Measurements from ENCODE around the gene POLR3G. TPM values are rescaled to one million over a fixed set of nuclear protein-coding genes. Genes with fewer than 3 reads are reported as not detected.

POLR3G gene
- total and polyA plus RNA-seq, 4 donors, result 0.08 to 1.5 (median 0.64) TPM

DNA sequence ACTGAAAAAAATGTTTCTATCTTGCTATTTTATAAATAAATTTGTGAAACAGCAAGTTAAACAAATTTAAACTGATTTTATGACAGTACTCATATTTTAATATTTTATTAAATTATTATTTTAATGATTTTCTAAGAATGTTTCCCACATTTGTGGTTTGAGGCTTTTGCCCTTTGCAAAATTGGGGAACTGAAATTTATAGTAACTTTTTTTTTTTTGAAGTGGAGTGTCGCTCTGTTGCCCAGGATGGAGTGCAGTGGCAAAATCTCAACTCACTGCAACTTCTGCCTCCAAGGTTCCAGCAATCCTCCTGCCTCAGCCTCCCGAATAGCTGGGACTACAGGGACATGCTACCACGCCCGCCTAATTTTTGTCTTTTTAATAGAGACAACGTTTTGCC, 76.7 kb downstream of the POLR3G start:
- no peak overlapping the region for H3K4me3 ChIP-seq (ENCODE audit: low read length in 2 of 2)
- no peak overlapping the region for H3K27ac ChIP-seq (ENCODE audit: low read depth in 1 of 2, low read length in 2 of 2)
- no peaks in the 10 kb centered on the region for H3K4me1 ChIP-seq (ENCODE audit: control insufficient read depth in 1 of 2, insufficient read depth in 2 of 2, low read length in 2 of 2)
- no peak for ATAC-seq (ENCODE audit: low FRiP score)
- no peak for DNase-seq
- H3K27me3 ChIP-seq (ENCODE audit: control insufficient read depth in 1 of 2, insufficient read depth in 2 of 2, low read length in 1 of 2), result peaks cover 0 to 3% of the 10 kb centered on the region in 2 donors
- 89 to 93% methylated on average over 5 of the region's 5 CpGs for WGBS, 2 donors
- no peaks in the 10 kb centered on the region for H3K36me3 ChIP-seq (ENCODE audit: control insufficient read depth in 1 of 2, insufficient read depth in 2 of 2, low read length in 1 of 2)
- no peaks in the 10 kb centered on the region for H3K9me3 ChIP-seq (ENCODE audit: control insufficient read depth, low read length)
- intact Hi-C loops (cut with DNase I), result no loop called here

DNA sequence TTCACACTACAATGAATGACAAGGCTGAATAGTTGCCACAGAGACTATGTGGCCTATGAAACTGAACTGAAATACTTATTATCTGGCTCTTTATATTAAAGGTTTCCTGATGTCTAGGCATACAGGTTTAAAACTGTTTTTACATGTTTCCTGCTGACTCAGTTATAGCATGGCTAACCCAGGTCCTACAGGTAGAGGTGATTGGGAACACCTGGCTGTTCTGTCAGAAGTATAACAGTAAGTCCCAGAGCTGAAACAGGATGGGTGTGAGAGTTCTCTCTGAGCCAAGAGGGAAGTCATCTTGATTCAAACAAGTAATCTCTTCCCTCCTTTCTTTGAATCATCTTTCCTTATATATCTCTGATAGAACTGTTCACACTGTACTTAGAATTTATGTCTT, 79.0 kb downstream of the POLR3G start:
- H3K4me3 ChIP-seq (ENCODE audit: low read length in 2 of 2), result no peak overlapping the region
- intact Hi-C loops (cut with DNase I), result no loop called here
- DNase-seq (no peak), ATAC-seq (ENCODE audit: low FRiP score) (no peak)
- H3K9me3 ChIP-seq (ENCODE audit: control insufficient read depth, low read length), result no peaks in the 10 kb centered on the region
- no peaks in the 10 kb centered on the region for H3K36me3 ChIP-seq (ENCODE audit: control insufficient read depth in 1 of 2, insufficient read depth in 2 of 2, low read length in 1 of 2)
- H3K4me1 ChIP-seq (ENCODE audit: control insufficient read depth in 1 of 2, insufficient read depth in 2 of 2, low read length in 2 of 2), result peaks cover 0 to 2% of the 10 kb centered on the region in 2 donors
- no peak overlapping the region for H3K27ac ChIP-seq (ENCODE audit: low read depth in 1 of 2, low read length in 2 of 2)
- peaks cover 0 to 3% of the 10 kb centered on the region in 2 donors for H3K27me3 ChIP-seq (ENCODE audit: control insufficient read depth in 1 of 2, insufficient read depth in 2 of 2, low read length in 1 of 2)

DNA sequence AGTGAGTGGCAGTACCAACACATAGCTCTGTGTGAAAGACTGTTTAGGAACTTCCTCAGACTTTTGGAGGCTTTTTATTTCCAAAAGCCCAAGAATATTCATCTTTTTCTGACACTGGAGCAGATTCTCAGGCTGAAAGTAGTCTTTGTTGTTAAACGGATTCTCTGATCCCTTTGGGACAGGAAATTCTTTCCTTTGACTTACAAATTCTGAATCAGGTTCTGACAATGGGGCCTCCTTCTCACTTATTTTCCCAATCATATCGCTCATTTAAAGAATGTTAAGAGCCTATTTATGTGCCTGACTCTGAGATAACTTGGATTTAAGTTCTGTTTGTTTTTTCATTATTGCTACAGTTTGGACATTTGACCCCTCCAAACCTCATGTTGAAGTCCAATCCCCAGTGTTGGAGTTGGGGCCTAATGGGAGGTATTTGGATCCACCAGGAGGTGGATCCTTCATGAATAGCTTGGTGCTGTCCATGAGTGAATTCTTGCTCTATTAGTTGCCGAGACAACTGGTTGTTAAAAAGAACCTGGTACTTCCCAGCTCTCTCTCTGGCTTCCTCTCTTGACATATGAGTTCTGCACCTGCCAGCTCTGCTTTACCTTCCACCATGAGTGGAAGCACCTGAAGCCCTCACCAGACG, 79.8 kb downstream of the POLR3G start:
- no peak for DNase-seq
- intact Hi-C loops (cut with DNase I), result no loop called here
- Histone ChIP-seq H3K4me3 (ENCODE audit: low read length in 2 of 2) (no peak overlapping the region), H3K9me3 (ENCODE audit: control insufficient read depth, low read length) (no peaks in the 10 kb centered on the region), H3K36me3 (ENCODE audit: control insufficient read depth in 1 of 2, insufficient read depth in 2 of 2, low read length in 1 of 2) (no peaks in the 10 kb centered on the region), H3K4me1 (ENCODE audit: control insufficient read depth in 1 of 2, insufficient read depth in 2 of 2, low read length in 2 of 2) (peaks cover 0 to 2% of the 10 kb centered on the region in 2 donors), H3K27me3 (ENCODE audit: control insufficient read depth in 1 of 2, insufficient read depth in 2 of 2, low read length in 1 of 2) (peaks cover 0 to 3% of the 10 kb centered on the region in 2 donors), H3K27ac (ENCODE audit: low read depth in 1 of 2, low read length in 2 of 2) (no peak overlapping the region)
- ATAC-seq (ENCODE audit: low FRiP score), result no peak
- 69 to 74% methylated on average over 4 of the region's 4 CpGs for WGBS, 2 donors

DNA sequence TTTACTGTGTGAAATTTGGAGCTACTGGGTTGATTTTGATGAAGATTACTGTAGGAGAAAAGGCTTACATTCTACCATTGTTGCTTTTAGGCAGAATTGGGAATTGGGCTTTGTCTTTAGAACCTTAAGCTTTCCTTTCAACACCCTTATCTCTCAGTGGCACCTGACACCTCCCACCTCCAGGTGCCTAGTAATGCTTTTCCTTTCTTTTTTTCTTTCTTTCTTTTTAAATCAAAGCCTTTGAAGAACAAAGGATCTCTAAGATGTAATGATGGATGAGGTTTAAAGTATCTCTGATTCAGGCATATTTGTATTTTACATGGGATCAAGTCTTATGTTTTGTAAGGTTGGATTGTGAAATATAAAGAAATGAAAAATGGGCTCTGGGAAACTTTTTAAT, 81.0 kb downstream of the POLR3G start:
- H3K4me1 ChIP-seq (ENCODE audit: control insufficient read depth in 1 of 2, insufficient read depth in 2 of 2, low read length in 2 of 2), result peaks cover 0 to 2% of the 10 kb centered on the region in 2 donors
- peaks cover 0 to 3% of the 10 kb centered on the region in 2 donors for H3K27me3 ChIP-seq (ENCODE audit: control insufficient read depth in 1 of 2, insufficient read depth in 2 of 2, low read length in 1 of 2)
- H3K4me3 ChIP-seq (ENCODE audit: low read length in 2 of 2), result no peak overlapping the region
- no peaks in the 10 kb centered on the region for H3K36me3 ChIP-seq (ENCODE audit: control insufficient read depth in 1 of 2, insufficient read depth in 2 of 2, low read length in 1 of 2)
- H3K27ac ChIP-seq (ENCODE audit: low read depth in 1 of 2, low read length in 2 of 2), result no peak overlapping the region
- H3K9me3 ChIP-seq (ENCODE audit: control insufficient read depth, low read length), result no peaks in the 10 kb centered on the region
- DNase-seq (no peak), ATAC-seq (ENCODE audit: low FRiP score) (no peak)
- intact Hi-C loops (cut with DNase I), result no loop called here

DNA sequence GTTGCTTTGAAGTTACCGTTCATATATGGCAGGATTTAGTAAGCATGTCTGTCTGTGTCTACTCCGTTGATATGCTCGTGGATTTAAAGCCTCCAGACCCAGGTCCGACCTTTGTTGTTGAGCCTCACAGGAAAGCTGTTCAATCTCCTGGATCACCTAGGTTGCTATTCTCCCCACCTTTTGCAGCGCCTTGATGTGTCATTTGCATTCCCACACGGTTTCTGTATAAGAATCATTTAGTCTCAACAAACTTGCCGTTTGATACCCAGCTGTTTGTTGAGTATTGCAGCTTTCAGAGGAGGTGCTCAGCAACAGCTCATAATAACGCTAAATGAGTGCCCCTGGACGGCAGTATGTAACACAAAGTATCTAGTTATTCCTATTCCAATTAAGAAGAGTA, 82.7 kb downstream of the POLR3G start:
- Histone ChIP-seq H3K9me3 (ENCODE audit: control insufficient read depth, low read length) (no peaks in the 10 kb centered on the region), H3K4me3 (ENCODE audit: low read length in 2 of 2) (no peak overlapping the region), H3K27ac (ENCODE audit: low read depth in 1 of 2, low read length in 2 of 2) (no peak overlapping the region), H3K36me3 (ENCODE audit: control insufficient read depth in 1 of 2, insufficient read depth in 2 of 2, low read length in 1 of 2) (no peaks in the 10 kb centered on the region), H3K27me3 (ENCODE audit: control insufficient read depth in 1 of 2, insufficient read depth in 2 of 2, low read length in 1 of 2) (no peaks in the 10 kb centered on the region), H3K4me1 (ENCODE audit: control insufficient read depth in 1 of 2, insufficient read depth in 2 of 2, low read length in 2 of 2) (peaks cover 0 to 2% of the 10 kb centered on the region in 2 donors)
- intact Hi-C loops (cut with DNase I), result no loop called here
- WGBS, 2 donors, result 12 to 15% methylated on average over 9 of the region's 9 CpGs
- no peak for ATAC-seq (ENCODE audit: low FRiP score)
- DNase-seq, result no peak

DNA sequence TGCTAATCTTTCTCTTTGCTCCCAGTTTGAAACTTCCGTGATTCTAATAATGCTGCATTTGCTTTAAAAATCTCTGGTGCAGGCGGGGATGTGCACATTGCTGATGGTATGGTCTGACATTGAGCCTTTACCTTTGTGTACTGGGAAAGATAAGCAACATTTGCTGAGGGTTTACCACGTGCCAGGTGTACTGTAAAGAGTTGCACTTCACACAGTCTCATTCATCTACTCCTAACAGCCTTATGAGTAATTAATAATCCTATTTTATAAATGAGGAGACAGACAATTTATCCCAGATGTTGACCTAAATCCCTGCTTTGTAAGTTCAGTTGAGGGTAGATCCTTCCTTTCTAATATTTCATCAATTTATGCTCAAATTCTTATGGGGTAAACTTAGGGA, 83.2 kb downstream of the POLR3G start:
- Histone ChIP-seq H3K4me3 (ENCODE audit: low read length in 2 of 2) (peak overlapping the region in 1 of 2 donors; percentile 18), H3K9me3 (ENCODE audit: control insufficient read depth, low read length) (no peaks in the 10 kb centered on the region), H3K27ac (ENCODE audit: low read depth in 1 of 2, low read length in 2 of 2) (no peak overlapping the region), H3K36me3 (ENCODE audit: control insufficient read depth in 1 of 2, insufficient read depth in 2 of 2, low read length in 1 of 2) (no peaks in the 10 kb centered on the region), H3K27me3 (ENCODE audit: control insufficient read depth in 1 of 2, insufficient read depth in 2 of 2, low read length in 1 of 2) (no peaks in the 10 kb centered on the region), H3K4me1 (ENCODE audit: control insufficient read depth in 1 of 2, insufficient read depth in 2 of 2, low read length in 2 of 2) (peaks cover 0 to 2% of the 10 kb centered on the region in 2 donors)
- intact Hi-C loops (cut with DNase I), result no loop called here
- no peak for ATAC-seq (ENCODE audit: low FRiP score)
- 15 to 24% methylated on average over 3 of the region's 3 CpGs for WGBS, 2 donors
- no peak for DNase-seq

DNA sequence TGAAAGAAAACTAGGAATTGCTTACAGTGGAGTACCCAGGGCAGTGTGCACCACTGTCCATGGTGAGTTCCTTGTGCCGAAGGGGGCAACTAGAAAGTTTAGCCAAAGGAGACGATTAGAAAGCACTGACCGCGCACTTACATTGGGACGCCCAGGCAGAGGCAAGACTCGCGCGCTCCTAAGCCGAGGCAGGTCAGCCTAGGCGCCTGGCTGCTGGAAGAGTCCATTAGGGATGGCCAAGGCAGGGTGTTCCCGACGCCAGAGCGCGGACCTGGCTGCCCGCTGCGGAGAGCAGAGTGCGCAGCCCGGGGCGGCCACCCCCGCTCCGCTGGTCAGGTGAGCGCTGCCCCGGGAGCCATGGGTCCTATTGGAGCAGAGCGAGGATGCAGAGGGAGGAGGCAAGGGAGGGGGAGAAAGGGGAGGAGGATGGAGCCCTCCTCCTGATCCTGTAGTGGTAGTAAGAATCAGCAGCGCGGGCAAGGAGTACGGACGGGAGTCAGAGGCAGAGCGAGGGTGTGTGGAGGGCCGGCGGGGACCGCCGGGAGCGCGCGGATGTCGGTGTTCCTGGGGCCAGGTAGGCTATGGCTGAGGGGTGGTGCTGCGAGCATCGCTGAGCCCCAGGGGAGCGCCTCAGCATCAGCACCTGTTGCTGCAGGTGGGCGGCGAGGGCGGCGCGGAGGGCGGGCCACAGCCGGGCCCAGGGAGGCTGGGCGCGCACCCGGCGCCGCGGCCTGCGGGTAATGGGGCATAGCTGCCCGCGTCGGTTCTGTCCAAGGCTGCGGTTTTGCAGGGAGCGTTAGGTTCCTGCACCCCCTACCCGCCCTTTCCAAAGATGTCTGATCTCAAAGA, 83.9 kb downstream of the POLR3G start, which contains the start of gene ADGRV1:
Gene ADGRV1, plus strand, starts transcription at position 454 of the 849 bp plus-strand sequence. Its CDS starts 99 bp downstream, at position 553.
- H3K4me1 ChIP-seq (ENCODE audit: control insufficient read depth in 1 of 2, insufficient read depth in 2 of 2, low read length in 2 of 2), result peaks cover 0 to 2% of the 10 kb centered on the region in 2 donors
- peak; percentile 72 for ATAC-seq (ENCODE audit: low FRiP score)
- no peaks in the 10 kb centered on the region for H3K27me3 ChIP-seq (ENCODE audit: control insufficient read depth in 1 of 2, insufficient read depth in 2 of 2, low read length in 1 of 2)
- H3K27ac ChIP-seq (ENCODE audit: low read depth in 1 of 2, low read length in 2 of 2), result no peak within 1 kb of the TSS
- 2% methylated on average over 53 to 60 of the region's 60 CpGs for WGBS, 2 donors
- no peaks in the 10 kb centered on the region for H3K9me3 ChIP-seq (ENCODE audit: control insufficient read depth, low read length)
- H3K4me3 ChIP-seq (ENCODE audit: low read length in 2 of 2), result peak within 1 kb of the TSS in 1 of 2 donors; percentile 18
- H3K36me3 ChIP-seq (ENCODE audit: control insufficient read depth in 1 of 2, insufficient read depth in 2 of 2, low read length in 1 of 2), result no peaks in the 10 kb centered on the region
- intact Hi-C loops (cut with DNase I), result no loop called here
- no peak for DNase-seq

DNA sequence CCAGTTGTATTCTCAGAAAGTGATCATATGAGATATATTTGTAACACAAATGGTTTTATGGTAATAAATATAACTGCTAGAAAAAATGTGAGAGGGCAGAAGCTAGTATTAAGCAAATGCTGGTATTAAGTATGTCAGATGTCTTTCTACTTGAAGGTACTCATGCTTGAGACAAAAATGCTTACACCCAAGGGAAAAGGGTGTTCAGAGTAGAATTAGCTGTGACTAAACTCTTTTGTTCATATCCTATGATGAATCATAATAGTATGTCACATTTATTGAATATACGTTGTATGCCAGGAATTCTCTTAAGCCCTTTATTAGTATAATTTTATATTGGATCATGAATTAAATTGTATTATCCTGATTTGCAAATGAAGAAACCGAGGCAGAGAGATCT, 86.1 kb downstream of the POLR3G start:
- no peaks in the 10 kb centered on the region for H3K27me3 ChIP-seq (ENCODE audit: control insufficient read depth in 1 of 2, insufficient read depth in 2 of 2, low read length in 1 of 2)

DNA sequence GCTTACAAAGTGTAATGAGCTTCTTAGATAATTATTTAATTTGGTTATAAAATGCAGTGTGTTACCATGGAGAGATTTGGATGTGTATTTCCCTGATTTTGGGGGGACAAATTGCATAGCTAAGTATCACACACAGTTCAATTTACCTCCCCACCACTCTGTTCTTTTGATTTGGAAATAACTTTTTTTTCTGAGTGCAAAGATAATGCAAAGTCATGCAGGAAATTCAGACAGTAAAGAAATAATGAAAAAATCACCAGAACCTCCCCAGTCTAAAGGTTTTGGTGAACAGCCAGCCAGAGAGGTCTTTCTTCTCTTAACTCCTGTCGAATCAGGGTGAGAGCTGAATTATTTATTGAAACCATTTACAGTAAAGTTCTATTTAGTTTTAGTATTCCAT, 87.1 kb downstream of the POLR3G start:
- no peak overlapping the region for H3K27ac ChIP-seq (ENCODE audit: low read depth in 1 of 2, low read length in 2 of 2)
- intact Hi-C loops (cut with DNase I), result no loop called here
- peaks cover 0 to 2% of the 10 kb centered on the region in 2 donors for H3K4me1 ChIP-seq (ENCODE audit: control insufficient read depth in 1 of 2, insufficient read depth in 2 of 2, low read length in 2 of 2)
- no peaks in the 10 kb centered on the region for H3K36me3 ChIP-seq (ENCODE audit: control insufficient read depth in 1 of 2, insufficient read depth in 2 of 2, low read length in 1 of 2)
- WGBS, 2 donors, result 47 to 55% methylated on average over 1 of the region's 1 CpG
- H3K9me3 ChIP-seq (ENCODE audit: control insufficient read depth, low read length), result no peaks in the 10 kb centered on the region
- H3K4me3 ChIP-seq (ENCODE audit: low read length in 2 of 2), result no peak overlapping the region
- ATAC-seq (ENCODE audit: low FRiP score), result no peak
- no peaks in the 10 kb centered on the region for H3K27me3 ChIP-seq (ENCODE audit: control insufficient read depth in 1 of 2, insufficient read depth in 2 of 2, low read length in 1 of 2)
- no peak for DNase-seq

More for the DNA sequence above, 86.1 kb downstream of the POLR3G start:
- H3K9me3 ChIP-seq (ENCODE audit: control insufficient read depth, low read length), result no peaks in the 10 kb centered on the region
- no peak for ATAC-seq (ENCODE audit: low FRiP score)
- H3K36me3 ChIP-seq (ENCODE audit: control insufficient read depth in 1 of 2, insufficient read depth in 2 of 2, low read length in 1 of 2), result no peaks in the 10 kb centered on the region
- intact Hi-C loops (cut with DNase I), result no loop called here
- H3K27ac ChIP-seq (ENCODE audit: low read depth in 1 of 2, low read length in 2 of 2), result no peak overlapping the region
- no peak overlapping the region for H3K4me3 ChIP-seq (ENCODE audit: low read length in 2 of 2)
- H3K4me1 ChIP-seq (ENCODE audit: control insufficient read depth in 1 of 2, insufficient read depth in 2 of 2, low read length in 2 of 2), result peaks cover 0 to 2% of the 10 kb centered on the region in 2 donors
- 63 to 64% methylated on average over 2 of the region's 2 CpGs for WGBS, 2 donors
- no peak for DNase-seq
